NCI-H1417 treated with DMSO at 0.1 percent for 48 hours (cell line): ENCODE results near the gene PDLIM1.
"Not testable (repeated sequence)": the region's sequence is repeated elsewhere in the genome, so short reads cannot be mapped to it uniquely, and the experiment has no call there.

Source experiments
- DNase-seq: peaks from one replicate; lab custom pipeline; 2025; lab: John Stamatoyannopoulos, UW

Gene PDLIM1

DNA sequence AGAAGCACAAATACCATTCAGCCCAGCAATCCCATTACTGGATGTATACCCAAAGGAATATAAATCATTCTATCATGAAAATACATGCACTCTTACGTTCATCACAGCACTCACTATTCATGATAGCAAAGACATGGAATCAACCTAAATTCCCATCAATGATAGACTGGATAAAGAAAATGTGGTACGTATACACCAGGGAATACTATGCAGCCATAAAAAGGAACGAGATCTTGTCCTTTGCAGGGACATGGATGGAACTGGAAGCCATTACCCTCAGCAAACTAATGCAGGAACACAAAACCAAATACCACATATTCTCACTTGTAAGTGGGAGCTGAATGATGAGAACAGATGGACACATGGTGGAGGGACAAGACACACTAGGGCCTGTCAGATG, 50.7 kb downstream of the PDLIM1 start:
- not testable (repeated sequence) for DNase-seq

GRCh38 chr10:95237376-95238170, 53.2 kb downstream of the PDLIM1 start:
- DNase-seq = no peak

- DNase-seq = no peak
Observed at GRCh38 chr10:95236068-95236903, 54.5 kb downstream of the PDLIM1 start.

DNA sequence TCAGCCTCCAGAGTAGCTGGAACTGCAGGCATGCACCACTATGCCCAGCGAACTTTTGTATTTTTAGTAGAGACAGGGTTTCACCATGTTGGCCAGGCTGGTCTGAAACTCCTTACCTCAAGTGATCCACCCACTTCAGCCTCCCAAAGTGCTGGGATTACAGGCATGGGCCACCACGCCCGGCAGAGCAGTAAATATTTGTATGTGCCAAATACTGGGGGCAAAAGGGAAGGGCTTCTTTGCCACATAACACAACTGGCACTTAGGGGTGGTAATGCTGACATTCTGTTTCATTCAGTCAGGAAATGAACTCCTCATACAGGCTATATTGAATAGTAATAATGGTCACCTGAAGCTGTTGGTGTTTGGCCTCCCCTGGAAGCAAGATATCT, 55.1 kb downstream of the PDLIM1 start:
- no peak for DNase-seq

DNA sequence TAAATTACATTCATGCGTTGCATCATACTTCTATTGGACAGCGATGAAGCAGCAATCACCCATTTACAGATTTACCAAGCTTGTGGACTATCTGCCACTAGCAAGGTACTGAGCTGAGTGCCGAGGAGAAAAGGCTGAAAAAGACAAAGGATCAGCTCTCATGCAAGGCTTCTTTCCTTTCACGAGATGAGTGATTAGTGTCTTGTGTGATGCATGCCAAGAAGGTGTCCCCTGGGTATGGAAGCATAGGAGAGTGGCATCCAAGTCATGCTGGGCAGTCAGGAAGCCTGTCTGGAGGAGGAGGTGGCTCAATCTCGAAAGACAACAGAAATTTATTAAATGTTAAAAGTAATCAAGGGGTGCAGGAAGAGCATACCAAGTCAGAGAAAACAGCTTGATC, 55.9 kb downstream of the PDLIM1 start:
- DNase-seq = no peak

DNA sequence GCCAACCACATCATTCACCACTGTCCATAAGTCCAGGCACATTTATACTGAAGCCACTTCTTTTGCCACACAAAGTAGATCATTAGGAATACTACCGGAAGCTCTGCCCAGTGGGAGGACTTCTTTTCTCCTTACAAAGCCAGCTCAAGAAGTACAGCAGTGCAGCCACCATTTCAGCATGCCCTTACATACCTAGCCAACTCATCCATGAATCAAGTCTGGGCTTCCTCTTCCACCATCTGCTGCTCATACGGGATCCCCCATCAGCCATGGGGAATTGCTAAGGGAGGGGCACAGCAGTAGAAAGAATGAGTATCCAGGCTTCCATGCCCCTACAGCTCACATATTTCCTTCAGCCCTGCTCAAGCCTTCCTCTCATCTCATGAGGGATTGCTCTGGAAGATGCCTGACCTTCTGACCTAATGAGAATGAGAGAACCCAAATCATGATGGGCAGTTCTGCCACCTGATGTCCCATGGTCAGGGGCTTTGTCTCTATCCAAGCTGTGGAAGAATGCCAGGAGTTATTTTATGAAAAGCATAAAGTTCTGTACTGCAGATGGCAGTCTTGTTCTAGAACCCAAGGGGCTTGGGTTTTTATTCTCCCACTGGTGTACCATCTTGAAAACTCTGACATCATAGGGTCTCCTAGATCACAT, 57.3 kb downstream of the PDLIM1 start:
- no peak for DNase-seq

GRCh38 chr10:95230677-95231586, 59.9 kb downstream of the PDLIM1 start:
- DNase-seq = not testable (repeated sequence)

- DNase-seq = no peak
Observed at GRCh38 chr10:95229724-95230627, 60.8 kb downstream of the PDLIM1 start.

DNA sequence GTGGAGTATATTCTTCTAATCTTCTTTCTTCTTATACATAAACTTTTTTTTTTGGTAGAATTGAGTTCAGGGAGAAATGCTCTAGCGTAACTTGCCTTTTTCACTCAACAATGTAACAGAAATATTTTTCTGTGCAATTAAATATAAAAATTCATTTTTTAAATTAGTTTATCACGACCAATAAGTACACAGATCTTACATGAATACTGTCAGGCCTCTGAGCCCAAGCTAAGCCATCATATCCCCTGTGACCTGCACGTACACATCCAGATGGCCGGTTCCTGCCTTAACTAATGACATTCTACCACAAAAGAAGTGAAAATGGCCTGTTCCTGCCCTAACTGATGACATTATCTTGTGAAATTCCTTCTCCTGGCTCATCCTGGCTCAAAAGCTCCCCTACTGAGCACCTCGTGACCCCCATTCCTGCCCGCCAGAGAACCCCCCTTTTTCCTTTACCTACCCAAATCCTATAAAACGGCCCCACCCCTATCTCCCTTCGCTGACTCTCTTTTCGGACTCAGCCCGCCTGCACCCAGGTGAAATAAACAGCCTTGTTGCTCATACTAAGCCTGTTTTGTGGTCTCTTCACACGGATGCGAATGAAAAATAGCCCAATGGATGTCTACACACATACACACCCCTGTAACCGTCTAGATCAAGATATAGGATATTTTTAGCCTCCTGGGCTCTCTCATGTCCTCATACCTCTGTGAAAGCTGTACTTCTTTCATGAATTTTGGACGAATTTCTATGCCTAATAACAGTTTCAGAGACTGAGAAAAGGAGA, 61.7 kb downstream of the PDLIM1 start:
- not testable (repeated sequence) for DNase-seq

- no peak for DNase-seq
Observed at GRCh38 chr10:95225136-95225535, 65.7 kb downstream of the PDLIM1 start.

- no peak for DNase-seq
Observed at GRCh38 chr10:95221124-95221523, 69.7 kb downstream of the PDLIM1 start.

DNA sequence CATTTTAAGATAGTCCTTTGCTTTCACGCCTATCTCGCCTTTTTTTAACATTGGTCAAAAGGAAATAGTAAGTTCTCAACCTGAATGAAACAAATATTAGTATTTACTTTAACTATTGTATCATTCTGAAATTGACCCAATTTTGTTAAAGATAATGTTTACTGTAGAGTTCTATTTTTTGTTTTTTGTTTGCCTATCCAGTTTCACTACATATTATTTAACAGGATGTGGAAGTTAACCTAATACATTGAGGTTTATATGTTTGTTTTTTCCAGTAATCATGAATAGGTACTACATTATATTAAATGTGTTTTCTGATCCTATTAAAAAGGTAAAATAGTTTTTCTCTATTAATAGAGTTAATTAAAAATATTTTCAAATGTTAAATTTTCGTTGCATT, 70.3 kb downstream of the PDLIM1 start:
- no peak for DNase-seq

- no peak for DNase-seq
Observed at GRCh38 chr10:95217476-95217875, 73.3 kb downstream of the PDLIM1 start.

- no peak for DNase-seq
Observed at GRCh38 chr10:95214793-95215192, 76.0 kb downstream of the PDLIM1 start.

GRCh38 chr10:95214369-95214768, 76.4 kb downstream of the PDLIM1 start:
- DNase-seq = no peak

DNA sequence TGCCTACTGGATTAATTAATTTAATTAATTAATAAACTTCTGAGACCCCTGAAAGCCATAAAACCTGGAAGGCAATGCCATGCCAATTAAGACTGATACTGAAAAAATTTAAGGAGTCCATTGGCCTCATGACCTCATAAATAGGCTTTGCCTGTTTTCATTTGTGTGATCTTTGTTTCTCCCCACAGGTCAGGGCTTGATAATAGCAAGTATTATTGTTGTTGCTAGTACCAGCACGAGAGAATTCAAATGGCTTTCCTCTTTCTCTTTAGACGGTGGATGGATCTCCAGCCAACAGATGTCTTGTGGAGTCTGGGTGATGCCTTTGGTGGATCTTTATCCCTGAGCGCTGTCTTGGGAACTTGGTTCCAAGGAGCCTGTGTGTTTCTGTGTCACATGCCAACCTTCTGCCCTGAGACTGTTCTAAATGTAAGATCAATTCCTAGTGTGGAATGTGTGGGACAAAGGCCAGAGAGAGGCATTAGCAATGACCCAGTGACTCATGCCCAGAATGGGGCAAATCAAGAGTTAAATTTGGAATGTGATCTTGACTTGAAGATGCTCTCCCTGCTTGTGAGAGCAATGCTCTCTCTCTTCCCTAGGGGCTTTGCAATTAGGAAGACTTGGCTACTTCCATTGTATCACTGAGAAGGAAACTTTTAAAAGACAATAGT, 79.1 kb downstream of the PDLIM1 start:
- DNase-seq = no peak

DNA sequence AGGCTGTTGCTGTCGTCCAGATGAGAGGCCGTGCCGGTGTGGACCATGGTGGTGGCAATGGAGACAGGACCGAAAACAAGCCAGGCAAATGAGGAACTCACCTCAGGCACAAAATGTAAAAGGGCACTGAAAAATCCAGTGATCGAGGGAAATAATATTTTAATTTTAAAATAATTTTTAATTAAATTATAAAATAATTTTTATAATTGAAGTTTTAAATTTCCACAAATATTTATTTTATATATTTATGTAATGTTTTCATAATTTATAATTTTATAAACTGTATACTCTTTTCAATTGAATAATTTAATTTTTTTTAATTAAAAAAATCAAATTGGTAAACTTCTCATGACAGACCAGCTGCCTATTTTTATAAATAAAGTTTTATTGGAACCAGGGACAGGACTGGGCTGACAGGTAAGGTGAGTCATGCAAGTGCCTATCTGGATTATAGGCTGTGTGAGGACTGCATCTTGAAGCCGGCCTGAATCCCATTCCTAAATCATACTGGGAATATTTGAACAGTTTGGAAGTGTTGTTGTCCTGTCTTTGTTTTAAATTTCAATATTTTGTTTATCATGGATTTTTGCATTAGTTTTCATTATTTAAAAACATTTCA, 81.2 kb downstream of the PDLIM1 start:
- DNase-seq = no peak

DNA sequence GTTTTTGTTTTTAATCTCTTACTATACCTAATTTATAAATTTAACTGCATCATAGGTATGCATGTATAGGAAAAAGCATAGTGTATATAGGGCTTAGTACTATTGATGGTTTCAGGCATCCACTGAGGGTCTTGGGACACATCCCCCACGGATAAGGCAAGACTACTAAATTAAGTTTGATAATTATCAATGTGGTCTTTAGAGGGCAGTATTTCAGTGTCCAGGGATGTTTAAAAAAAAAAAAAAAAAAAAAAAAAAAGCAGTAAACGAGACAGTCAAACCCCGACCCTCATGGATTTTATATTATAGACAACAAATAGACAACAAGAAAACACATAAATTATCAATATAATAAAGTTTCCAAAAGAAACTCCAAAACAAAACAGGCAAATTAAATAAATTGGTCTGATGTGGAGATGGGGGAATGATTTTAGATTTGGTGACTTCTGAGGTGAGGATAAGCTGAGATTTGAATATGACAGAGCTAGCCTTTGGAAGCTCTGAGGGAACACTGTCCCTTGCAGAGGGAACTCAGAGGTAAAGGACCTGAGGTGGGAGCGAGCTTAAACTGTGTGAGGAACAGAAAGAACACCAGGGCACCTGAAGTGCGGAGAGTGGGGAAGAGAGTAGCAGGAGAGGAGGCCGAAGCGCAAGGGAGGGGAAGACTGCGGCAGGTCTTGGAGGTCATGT, 82.0 kb downstream of the PDLIM1 start:
- DNase-seq = no peak
